Endothelial cell of umbilical vein (primary cell): ENCODE results near the gene ANKS1B. TPM values are rescaled to one million over a fixed set of nuclear protein-coding genes. Genes with fewer than 3 reads are reported as not detected.

Experiments
- BruUV-seq: library from RNA; stranded (reverse); fragments of 400-500 nt; replicated peaks from 2 replicates; lab custom pipeline; 2021; lab: Mats Ljungman, UMichigan
- CTCF ChIA-PET: fragments of 300-600, 350-600 bp; sonication (Branson Sonifier 250); formaldehyde crosslinking; loops from one replicate; lab custom pipeline; 2021; ENCODE audit warnings: antibody characterized with exemption, inconsistent platforms; lab: Charles Lee
- POLR2A ChIA-PET: fragments of 300-600, 350-600 bp; sonication (Branson Sonifier 250); formaldehyde crosslinking; loops from one replicate; lab custom pipeline; 2021; ENCODE audit warnings: antibody characterized with exemption, inconsistent platforms; lab: Charles Lee
- DNase-seq: peaks from one replicate; pipeline ENCODE4 v3.0.0-alpha.2; 2011; ENCODE audit warnings: low read depth, low spot score
- FAIRE-seq: peaks from 2 replicates; lab custom pipeline; 2011; peaks lifted over from hg19 to GRCh38; lab: Jason Lieb, UNC
- H2AFZ ChIP-seq: 2 replicates; pipeline ENCODE4 v1.6.0; 2012; ENCODE audit warnings: low read depth, low read length, control low read depth, inconsistent platforms
- H3K27ac ChIP-seq: 2 replicates; pipeline ENCODE4 v1.5.1; 2011; ENCODE audit warnings: low read depth, mild to moderate bottlenecking, control low read depth, low read length, moderate library complexity; ENCODE audit not compliant: insufficient read depth
- H3K27me3 ChIP-seq, 2 experiments: 2 replicates each; pipeline versions ENCODE4 v1.6.0 to v1.6.1; 2011; ENCODE audit warnings: low read length in 2 of 2, mixed read lengths in 1 of 2; ENCODE audit not compliant: control insufficient read depth in 2 of 2, insufficient read depth in 2 of 2
- H3K36me3 ChIP-seq, 2 experiments: 2 replicates in 1 of 2; 3 replicates in 1 of 2; pipeline ENCODE4 v1.5.1; 2011; ENCODE audit warnings: low read length in 2 of 2, mild to moderate bottlenecking in 1 of 2, moderate library complexity in 1 of 2; ENCODE audit not compliant: control insufficient read depth in 2 of 2, insufficient read depth in 2 of 2; ENCODE audit errors: extremely low read depth in 1 of 2
- H3K4me1 ChIP-seq: 3 replicates; pipeline ENCODE4 v1.5.1; 2011; ENCODE audit warnings: mild to moderate bottlenecking, low read length; ENCODE audit not compliant: control insufficient read depth, insufficient read depth; ENCODE audit errors: extremely low read depth
- H3K4me2 ChIP-seq: 2 replicates; pipeline ENCODE4 v1.6.1; 2011; ENCODE audit warnings: low read length, control low read depth, mixed read lengths; ENCODE audit not compliant: insufficient read depth
- H3K4me3 ChIP-seq, 3 experiments: fragments of 200-600 bp in 1 of 3; sonication (generic), shearing (Covaris generic) in 1 of 3; replicated peaks in 1 of 3; 2 replicates each; pipeline ENCODE4 v1.5.1; 2011 to 2016; ENCODE audit warnings: control low read depth in 3 of 3, low read length in 3 of 3, mild to moderate bottlenecking in 2 of 3, inconsistent platforms in 1 of 3, low read depth in 1 of 3, moderate library complexity in 1 of 3; ENCODE audit not compliant: insufficient read depth in 1 of 3
- H3K79me2 ChIP-seq: 2 replicates; pipeline ENCODE4 v1.6.0; 2012; ENCODE audit warnings: low read length, inconsistent platforms; ENCODE audit not compliant: control insufficient read depth, insufficient read depth
- H3K9ac ChIP-seq: replicated peaks from 2 replicates; pipeline ENCODE3; 2011; ENCODE audit warnings: low read length, control low read depth; ENCODE audit not compliant: insufficient read depth; ENCODE audit errors: extremely low read depth
- H3K9me1 ChIP-seq: replicated peaks from 3 replicates; pipeline ENCODE4 v1.6.0; 2011; ENCODE audit warnings: mild to moderate bottlenecking, low read length; ENCODE audit not compliant: control insufficient read depth, insufficient read depth; ENCODE audit errors: extremely low read depth
- H3K9me3 ChIP-seq: replicated peaks from 2 replicates; pipeline ENCODE4 v1.5.1; 2012; ENCODE audit warnings: low read length, inconsistent platforms; ENCODE audit not compliant: control insufficient read depth, insufficient read depth
- H4K20me1 ChIP-seq: replicated peaks from 2 replicates; pipeline ENCODE3; 2011; ENCODE audit warnings: mild to moderate bottlenecking, low read length; ENCODE audit not compliant: control insufficient read depth, insufficient read depth; ENCODE audit errors: extremely low read depth
- EZH2 ChIP-seq: IDR thresholded peaks from 2 replicates; pipeline ENCODE4 v1.6.1; 2012; ENCODE audit warnings: borderline replicate concordance, low read depth, mild to moderate bottlenecking, moderate library complexity, low read length, inconsistent platforms; ENCODE audit not compliant: severe bottlenecking
- FOS ChIP-seq: IDR thresholded peaks from 2 replicates; pipeline ENCODE4 v1.6.1; 2011; ENCODE audit warnings: mild to moderate bottlenecking, low read length, moderate library complexity, borderline replicate concordance; ENCODE audit not compliant: insufficient read depth
- GATA2 ChIP-seq: IDR thresholded peaks from 2 replicates; pipeline ENCODE4 v1.7.0; 2011; ENCODE audit warnings: low read depth, mild to moderate bottlenecking, moderate library complexity, mixed read lengths, low read length; ENCODE audit not compliant: insufficient read length, insufficient read depth
- JUN ChIP-seq: IDR thresholded peaks from 2 replicates; pipeline ENCODE4 v1.6.1; 2011; ENCODE audit warnings: borderline replicate concordance, low read depth; ENCODE audit not compliant: insufficient read length, insufficient read depth
- MYC ChIP-seq: IDR thresholded peaks from one replicate; pipeline ENCODE4 v1.6.1; 2011; ENCODE audit warnings: mild to moderate bottlenecking, low read depth, low read length
- POLR2A ChIP-seq: IDR thresholded peaks from 2 replicates; pipeline ENCODE4 v1.6.1; 2012; ENCODE audit warnings: low read depth, mild to moderate bottlenecking, control low read depth, low read length
- POLR2AphosphoS5 ChIP-seq: IDR thresholded peaks from 2 replicates; pipeline ENCODE4 v1.6.1; 2012; ENCODE audit warnings: low read depth, mild to moderate bottlenecking, control low read depth, low read length, moderate library complexity; ENCODE audit not compliant: insufficient read depth
- dilution Hi-C: fragments of 300-500 bp; cut with MboI; formaldehyde crosslinking; loops from one replicate; pipeline ENCODE4 v1.15.0; 2019; ENCODE audit warnings: low sequenced_read_pairs; ENCODE audit not compliant: extremely low pct_ligation_motif_present
- intact Hi-C: fragments of 100-400 bp; cut with micrococcal nuclease; formaldehyde crosslinking; loops from one replicate; pipeline ENCODE4 v1.10.0; 2022
- polyA plus RNA-seq, 4 experiments: library from polyadenylated mRNA; depleted of rRNA in 3 of 4; stranded (reverse) in 3 of 4; unstranded in 1 of 4; fragments of >200 nt; gene quantifications; 2 replicates each; pipeline versions ENCODE4 v1.2.1 to v1.2.3, GENCODE V29; 2011 to 2012; ENCODE audit warnings: missing spikeins in 1 of 4
- total RNA-seq: library from RNA; stranded (reverse); gene quantifications from 2 replicates; pipeline ENCODE4 v1.2.3, GENCODE V29; 2021
- TF ChIP-seq, protein P1 (sequence below): IDR thresholded peaks from 2 replicates; pipeline ENCODE4 v1.6.1; 2011; ENCODE audit not compliant: insufficient read depth, insufficient read length
- TF ChIP-seq, protein P2 (sequence below), 2 donors: IDR thresholded peaks; 1 replicate in 1 of 2; 2 replicates in 1 of 2; pipeline ENCODE4 v1.5.1; 2011; ENCODE audit warnings: low read length in 2 of 2, mild to moderate bottlenecking in 2 of 2, moderate library complexity in 2 of 2, control low read depth in 1 of 2, inconsistent platforms in 1 of 2, low read depth in 1 of 2; ENCODE audit not compliant: insufficient read depth in 1 of 2; ENCODE audit errors: extremely low read depth in 1 of 2

The ANKS1B gene
- total and polyA plus RNA-seq, 2 donors (not counting 3 experiments of a cell fraction or from before 2014, with no cell fraction given): 0.15 to 0.38 TPM

DNA sequence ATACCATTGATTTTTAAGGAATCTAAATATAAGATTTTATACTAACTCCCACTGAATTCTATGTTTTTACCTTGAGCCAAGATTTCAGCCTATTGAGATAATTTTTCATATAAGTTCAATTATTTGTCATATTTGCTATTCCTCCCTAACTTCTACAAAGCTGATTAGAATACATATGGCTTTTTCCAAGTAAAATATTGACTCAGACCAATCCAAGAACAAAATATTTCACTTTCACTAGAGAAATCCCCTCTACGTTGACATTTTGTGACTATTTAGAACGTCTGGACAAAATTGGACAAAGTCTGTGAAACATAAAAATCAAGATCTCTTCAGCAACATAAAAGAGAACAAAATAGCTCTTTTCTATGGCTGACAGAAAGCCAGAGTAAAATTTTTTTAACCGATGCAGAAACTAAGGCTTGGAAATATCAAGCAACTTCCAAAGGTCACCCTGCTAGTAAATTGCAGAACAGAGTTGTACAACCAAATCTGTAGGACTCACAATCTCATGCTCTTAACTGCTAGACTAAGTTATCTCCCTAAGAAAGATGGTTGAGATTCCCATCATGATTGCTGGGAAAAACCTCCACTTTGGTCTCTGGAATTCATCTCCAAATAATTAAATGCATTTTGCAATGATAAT lies 219.1 kb downstream of the ANKS1B start:
- Histone ChIP-seq H2AFZ (no peak overlapping the region), H3K9ac (no peak overlapping the region), H3K27me3 (no peaks in the 10 kb centered on the region), H3K4me1 (no peaks in the 10 kb centered on the region), H3K4me2 (no peak overlapping the region), H3K27ac (no peak overlapping the region), H4K20me1 (no peaks in the 10 kb centered on the region), H3K9me1 (no peaks in the 10 kb centered on the region), H3K9me3 (no peaks in the 10 kb centered on the region), H3K4me3 (no peak overlapping the region), H3K36me3 (no peaks in the 10 kb centered on the region), H3K79me2 (no peaks in the 10 kb centered on the region)
- intact Hi-C loops (no loop called here), dilution Hi-C loops (no loop called here)
- DNase-seq (no peak), FAIRE-seq (no peak)
- BruUV-seq: no TSS peak
- no peak for TF ChIP-seq FOS
- no peak for TF ChIP-seq POLR2AphosphoS5
- no peak for TF ChIP-seq JUN
- no peak for TF ChIP-seq MYC
- no peak for TF ChIP-seq GATA2
- TF ChIP-seq, protein P1, sequence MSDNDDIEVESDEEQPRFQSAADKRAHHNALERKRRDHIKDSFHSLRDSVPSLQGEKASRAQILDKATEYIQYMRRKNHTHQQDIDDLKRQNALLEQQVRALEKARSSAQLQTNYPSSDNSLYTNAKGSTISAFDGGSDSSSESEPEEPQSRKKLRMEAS: no peak
- TF ChIP-seq, protein P2, sequence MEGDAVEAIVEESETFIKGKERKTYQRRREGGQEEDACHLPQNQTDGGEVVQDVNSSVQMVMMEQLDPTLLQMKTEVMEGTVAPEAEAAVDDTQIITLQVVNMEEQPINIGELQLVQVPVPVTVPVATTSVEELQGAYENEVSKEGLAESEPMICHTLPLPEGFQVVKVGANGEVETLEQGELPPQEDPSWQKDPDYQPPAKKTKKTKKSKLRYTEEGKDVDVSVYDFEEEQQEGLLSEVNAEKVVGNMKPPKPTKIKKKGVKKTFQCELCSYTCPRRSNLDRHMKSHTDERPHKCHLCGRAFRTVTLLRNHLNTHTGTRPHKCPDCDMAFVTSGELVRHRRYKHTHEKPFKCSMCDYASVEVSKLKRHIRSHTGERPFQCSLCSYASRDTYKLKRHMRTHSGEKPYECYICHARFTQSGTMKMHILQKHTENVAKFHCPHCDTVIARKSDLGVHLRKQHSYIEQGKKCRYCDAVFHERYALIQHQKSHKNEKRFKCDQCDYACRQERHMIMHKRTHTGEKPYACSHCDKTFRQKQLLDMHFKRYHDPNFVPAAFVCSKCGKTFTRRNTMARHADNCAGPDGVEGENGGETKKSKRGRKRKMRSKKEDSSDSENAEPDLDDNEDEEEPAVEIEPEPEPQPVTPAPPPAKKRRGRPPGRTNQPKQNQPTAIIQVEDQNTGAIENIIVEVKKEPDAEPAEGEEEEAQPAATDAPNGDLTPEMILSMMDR (IDR thresholded peaks at IDR 0.05; ENCODE audit: extremely low read depth in 1 of 2, insufficient read depth in 1 of 2, low read depth in 1 of 2, low read length in 2 of 2): no peak
- TF ChIP-seq EZH2: no peak
- no peak for TF ChIP-seq POLR2A
- POLR2A ChIA-PET: no interaction called here
- CTCF ChIA-PET: no interaction called here
